PC-3 (cell line): Measurements from ENCODE around the gene RPL3. TPM values are rescaled to one million over a fixed set of nuclear protein-coding genes. Genes with fewer than 3 reads are reported as not detected.

Source experiments
- ATAC-seq: fragments of 200-7000 bp; cut with Tn5 transposase; 2 replicates; pipeline ENCODE4 v1.9.1; 2020; ENCODE audit warnings: mild to moderate bottlenecking, moderate library complexity
- BruUV-seq: library from RNA; stranded (reverse); fragments of 400-500 nt; replicated peaks from 2 replicates; lab custom pipeline; 2021; lab: Mats Ljungman, UMichigan
- CTCF ChIA-PET: fragments of 300-600 bp; sonication (Branson Sonifier 250); formaldehyde crosslinking; loops from one replicate; lab custom pipeline; 2022; ENCODE audit warnings: antibody characterized with exemption; lab: Charles Lee
- POLR2A ChIA-PET: fragments of 300-600 bp; sonication (Branson Sonifier 250); formaldehyde crosslinking; loops from one replicate; lab custom pipeline; 2022; ENCODE audit warnings: antibody characterized with exemption; ENCODE audit not compliant: unreplicated experiment; lab: Charles Lee
- DNase-seq: peaks from one replicate; pipeline ENCODE4 v3.0.0-alpha.2; 2015
- H2AFZ ChIP-seq: fragments of 300-600 bp; sonication (generic); 2 replicates; pipeline ENCODE4 v1.6.0; 2016; ENCODE audit warnings: antibody characterized with exemption, low read length
- H3F3A ChIP-seq: fragments of 300-600 bp; sonication (generic); one replicate; pipeline ENCODE4 v1.6.0; 2017; ENCODE audit warnings: antibody characterized with exemption, low read length, control low read depth, mild to moderate bottlenecking; ENCODE audit not compliant: unreplicated experiment
- H3K27ac ChIP-seq: fragments of 300-600 bp; sonication (generic); 2 replicates; pipeline ENCODE4 v1.5.1; 2016; ENCODE audit warnings: mild to moderate bottlenecking, low read length
- H3K27me3 ChIP-seq: fragments of 300-600 bp; sonication (generic); 2 replicates; pipeline ENCODE4 v1.6.1; 2016; ENCODE audit warnings: low read length, mixed read lengths
- H3K36me3 ChIP-seq: fragments of 300-600 bp; sonication (generic); 2 replicates; pipeline ENCODE4 v1.6.1; 2016; ENCODE audit warnings: low read depth, mixed run types, low read length, mixed read lengths
- H3K4me1 ChIP-seq: fragments of 300-600 bp; sonication (generic); 2 replicates; pipeline ENCODE4 v1.5.1; 2016; ENCODE audit warnings: low read length; ENCODE audit not compliant: insufficient read depth
- H3K4me2 ChIP-seq: fragments of 300-600 bp; sonication (generic); 2 replicates; pipeline ENCODE4 v1.6.0; 2016; ENCODE audit warnings: low read length
- H3K4me3 ChIP-seq: fragments of 300-600 bp; sonication (generic); 2 replicates; pipeline ENCODE4 v1.5.1; 2016; ENCODE audit warnings: mild to moderate bottlenecking, low read length, mixed read lengths
- H3K79me2 ChIP-seq: fragments of 300-600 bp; sonication (generic); 2 replicates; pipeline ENCODE4 v1.6.1; 2017; ENCODE audit warnings: low read length, mixed read lengths
- H3K9ac ChIP-seq: fragments of 300-600 bp; sonication (generic); 2 replicates; pipeline ENCODE4 v1.6.0; 2016; ENCODE audit warnings: mild to moderate bottlenecking, low read length
- H3K9me2 ChIP-seq: fragments of 300-600 bp; sonication (generic); replicated peaks from 2 replicates; pipeline ENCODE4 v1.6.1; 2016; ENCODE audit warnings: mixed run types, low read length, mixed read lengths
- H3K9me3 ChIP-seq: fragments of 300-600 bp; sonication (generic); 2 replicates; pipeline ENCODE4 v1.6.1; 2016; ENCODE audit warnings: low read length, mixed read lengths
- H4K20me1 ChIP-seq: fragments of 300-600 bp; sonication (generic); 2 replicates; pipeline ENCODE4 v1.6.1; 2016; ENCODE audit warnings: low read length, mixed read lengths
- CTCF ChIP-seq: fragments of 300-600 bp; sonication (generic); conservative IDR thresholded peaks from 2 replicates; pipeline ENCODE4 v1.5.1; 2017; ENCODE audit warnings: antibody characterized with exemption, low read depth, mild to moderate bottlenecking, low read length
- EZH2 ChIP-seq: fragments of 300-600 bp; sonication (generic); IDR thresholded peaks from one replicate; pipeline ENCODE4 v1.6.1; 2017; ENCODE audit warnings: antibody characterized with exemption, mild to moderate bottlenecking, low read length; ENCODE audit not compliant: unreplicated experiment
- EZH2phosphoT487 ChIP-seq: fragments of 300-600 bp; sonication (generic); IDR thresholded peaks from 2 replicates; pipeline ENCODE4 v1.6.1; 2018; ENCODE audit warnings: mild to moderate bottlenecking, antibody characterized with exemption, low read length, borderline replicate concordance
- intact Hi-C: fragments of 100-400 bp; cut with micrococcal nuclease; formaldehyde crosslinking; loops from 2 replicates; pipeline ENCODE4 v1.9.0; 2023
- total RNA-seq: library from RNA; depleted of rRNA; stranded (reverse); fragments of >200 nt; gene quantifications from 2 replicates; pipeline ENCODE4 v1.2.3, GENCODE V29; 2014

Gene RPL3
- total RNA-seq, 1 experiment from 2014 or later, result 1,363 TPM

- Histone ChIP-seq H3K36me3 (peaks cover 14% of the 10 kb centered on the region), H4K20me1 (peaks cover 14% of the 10 kb centered on the region; the same call in 1 of the 2 replicates), H3K9me3 (no peaks in the 10 kb centered on the region), H3K27me3 (no peaks in the 10 kb centered on the region), H3K27ac (peak overlapping the region; percentile 68), H3K9me2 (no peaks in the 10 kb centered on the region), H3K4me2 (peak overlapping the region; percentile 81), H3K4me1 (peaks cover 18% of the 10 kb centered on the region), H3F3A (peaks cover 9% of the 10 kb centered on the region), H3K9ac (0 out of 2 replicates have a peak overlapping the region, but pooled peaks have one; percentile 16), H3K79me2 (0 out of 2 replicates have a peak, but pooled peaks cover 2% of the 10 kb centered on the region), H3K4me3 (peak overlapping the region; percentile 46; the same call in 1 of the 2 replicates), H2AFZ (no peak overlapping the region)
- DNase-seq, result peak; percentile 89
- no peak for TF ChIP-seq EZH2phosphoT487
- no peak for TF ChIP-seq EZH2
- no peak for TF ChIP-seq CTCF
- ChIA-PET CTCF (no interaction called here), POLR2A (no interaction called here)
- intact Hi-C loops, result loop anchor here (2.0 kb wide), 1 partner anchor 56 kb away; no protein-coding TSS in a partner anchor
- ATAC-seq, result peak; percentile 60
- BruUV-seq, result no TSS peak
These were observed 10.6 kb downstream of the RPL3 start for GRCh38 chr22:39308614-39309363.

- no peaks in the 10 kb centered on the region for H3K9me2 ChIP-seq
- peak; percentile 35 for DNase-seq
- no peak overlapping the region for H3K4me3 ChIP-seq
- H3K79me2 ChIP-seq, result no peaks in the 10 kb centered on the region
- H3K36me3 ChIP-seq, result no peaks in the 10 kb centered on the region
- H3K9me3 ChIP-seq, result no peaks in the 10 kb centered on the region
- H3K9ac ChIP-seq, result no peak overlapping the region
- no peak overlapping the region for H3K27ac ChIP-seq
- no peak for TF ChIP-seq EZH2phosphoT487
- TF ChIP-seq CTCF, result peak; percentile 47
- H3K4me2 ChIP-seq, result no peak overlapping the region
- intact Hi-C loops, result no loop called here
- no peak overlapping the region for H2AFZ ChIP-seq
- CTCF ChIA-PET, result interaction anchor here (0.9 kb wide), 1 partner anchor 41 kb away, joined by 3 read pairs; no protein-coding TSS in a partner anchor
- POLR2A ChIA-PET, result no interaction called here
- no peak for ATAC-seq
- H3K4me1 ChIP-seq, result peaks cover 18% of the 10 kb centered on the region
- BruUV-seq, result no TSS peak
- H4K20me1 ChIP-seq, result no peaks in the 10 kb centered on the region
- no peaks in the 10 kb centered on the region for H3K27me3 ChIP-seq
- H3F3A ChIP-seq, result no peaks in the 10 kb centered on the region
These were observed 12.7 kb downstream of the RPL3 start for GRCh38 chr22:39306456-39307361.
